Measurements from ENCODE around the gene BSND. TPM values are rescaled to one million over a fixed set of nuclear protein-coding genes. Genes with fewer than 3 reads are reported as not detected.

BSND gene
- total and polyA plus RNA-seq, 3 experiments from 2014 or later: not detected

Other genes with a start within 250 kb of the BSND start
- gene PARS2, start 234.4 kb upstream of the BSND start, total RNA-seq: 1 to 10 TPM; 7.9 to 8.2 TPM
- gene PARS2, start 234.4 kb upstream of the BSND start, polyA plus RNA-seq: 3.2 TPM
- gene TTC22, start 197.6 kb upstream of the BSND start, total RNA-seq: 1 to 10 TPM; 2.8 to 2.9 TPM
- 5.6 TPM for gene TTC22, start 197.6 kb upstream of the BSND start, polyA plus RNA-seq
- gene DHCR24, start 111.7 kb upstream of the BSND start, total RNA-seq: 10 to 100 TPM; 54.6 to 59.8 TPM
- 2.6 TPM for gene DHCR24, start 111.7 kb upstream of the BSND start, polyA plus RNA-seq
- gene TMEM61, start 18.3 kb upstream of the BSND start, total RNA-seq: not detected
- not detected for gene TMEM61, start 18.3 kb upstream of the BSND start, polyA plus RNA-seq
- gene PCSK9, start 40.6 kb downstream of the BSND start, total RNA-seq: not detected
- not detected for gene PCSK9, start 40.6 kb downstream of the BSND start, polyA plus RNA-seq
- 10 to 100 TPM; 51.5 to 51.6 TPM for gene USP24, start 216.4 kb downstream of the BSND start, total RNA-seq
- gene USP24, start 216.4 kb downstream of the BSND start, polyA plus RNA-seq: 7.5 TPM

Data from CD8-positive, alpha-beta memory T cell (primary cell).